T-helper 2 cell (primary cell): ENCODE measurements around the gene DUSP7.
A peak's percentile ranks its signal among the peaks of the same experiment; 100 is the strongest.
"Not testable (repeated sequence)": the region's sequence is repeated elsewhere in the genome, so short reads cannot be mapped to it uniquely, and the experiment has no call there.

Source experiments
- DNase-seq, 5 experiments: peaks; one replicate each; pipeline versions ENCODE4 v3.0.0 to v3.0.0-alpha.2; 2012 to 2022

Gene DUSP7

DNA sequence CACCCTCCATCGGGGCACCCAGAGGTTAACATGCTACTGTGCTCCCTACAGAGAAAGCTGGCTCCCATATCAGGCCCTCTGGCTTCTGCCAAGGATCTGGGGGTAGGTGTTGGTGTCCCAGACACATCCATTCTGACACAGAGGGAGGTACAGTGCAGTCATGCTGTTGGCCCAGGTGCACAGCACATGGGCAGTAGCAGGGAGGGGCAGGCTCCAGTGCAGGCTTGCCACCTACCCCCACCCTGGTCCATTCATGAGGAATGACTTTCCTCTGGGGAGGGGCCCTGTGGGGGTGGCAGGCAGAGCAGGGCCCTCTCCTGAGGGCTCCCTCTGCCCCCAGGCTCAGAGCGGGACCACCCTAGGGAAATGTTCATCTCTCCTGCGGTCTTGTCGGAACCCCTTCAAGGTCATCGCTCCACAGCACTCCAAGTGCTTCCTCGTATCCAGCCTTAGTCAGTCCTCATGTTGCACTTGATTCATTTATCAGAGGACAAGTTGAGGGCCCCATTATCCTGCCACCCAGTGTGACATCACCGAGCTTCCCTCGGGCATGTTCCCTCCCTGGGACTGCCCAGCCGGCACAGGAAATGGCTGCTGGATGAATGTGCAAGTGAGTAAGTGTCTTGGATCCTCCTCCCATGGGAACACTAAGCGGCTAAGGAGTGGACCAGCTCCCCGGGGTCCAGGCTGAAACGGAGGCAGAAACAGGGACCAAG lies 10.0 kb downstream of the DUSP7 start:
- no peak for DNase-seq

DNA sequence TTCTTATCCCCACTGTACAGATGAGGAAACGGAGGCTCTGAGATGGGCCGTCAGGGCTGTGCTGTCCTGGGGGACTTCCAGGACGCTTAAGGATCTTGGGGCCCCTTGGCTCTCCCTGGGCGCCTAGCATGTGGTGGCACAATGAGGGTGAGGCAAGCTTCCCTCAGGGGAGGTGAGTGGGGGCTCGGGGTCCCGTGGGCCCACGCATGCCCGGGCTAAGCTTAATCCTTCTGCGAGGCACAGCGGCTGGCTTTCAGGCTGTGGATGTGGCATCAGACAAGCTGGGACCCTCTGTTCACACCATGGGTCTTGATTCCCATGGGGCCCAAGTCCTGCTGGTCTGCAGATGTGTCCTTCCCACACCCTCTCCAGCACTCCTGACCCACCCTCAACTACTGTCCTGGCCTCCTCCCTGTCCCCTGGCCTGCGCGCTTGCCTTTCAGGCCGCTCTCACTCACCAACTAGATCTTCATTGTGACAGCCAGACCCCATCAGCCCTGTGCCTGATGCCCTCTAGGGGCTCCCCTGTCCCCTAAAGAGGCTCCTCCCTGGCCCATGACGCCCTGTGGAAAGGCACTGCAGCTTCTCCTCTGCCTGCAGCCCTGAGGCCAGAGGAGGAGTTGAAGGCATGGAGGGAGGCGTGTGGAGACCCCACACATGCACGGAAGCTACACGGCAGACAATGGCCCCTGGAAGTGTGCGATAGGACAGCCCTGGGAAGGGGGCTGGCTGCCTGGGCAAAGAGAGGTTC lies 11.3 kb downstream of the DUSP7 start:
- no peak for DNase-seq

DNA sequence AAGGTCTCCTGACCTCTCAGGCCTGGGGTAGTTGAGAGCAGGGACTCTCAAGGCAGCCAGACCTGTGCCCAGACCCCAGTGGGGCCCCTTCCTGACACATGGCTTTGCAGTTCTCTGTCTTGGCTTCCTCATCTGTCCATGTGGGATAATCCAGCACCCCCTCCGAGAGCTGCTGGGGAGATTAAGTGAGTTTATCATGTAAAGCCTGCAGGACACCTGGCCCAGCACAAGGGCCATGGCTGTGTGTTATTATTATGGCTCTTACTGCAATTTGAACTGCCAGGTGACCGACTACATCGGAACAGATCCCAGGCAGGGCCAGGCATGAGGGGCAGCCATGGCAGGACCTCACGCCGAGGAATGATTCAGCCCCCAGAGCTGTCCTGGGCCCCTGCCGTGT lies 12.6 kb downstream of the DUSP7 start:
- DNase-seq, result no peak

DNA sequence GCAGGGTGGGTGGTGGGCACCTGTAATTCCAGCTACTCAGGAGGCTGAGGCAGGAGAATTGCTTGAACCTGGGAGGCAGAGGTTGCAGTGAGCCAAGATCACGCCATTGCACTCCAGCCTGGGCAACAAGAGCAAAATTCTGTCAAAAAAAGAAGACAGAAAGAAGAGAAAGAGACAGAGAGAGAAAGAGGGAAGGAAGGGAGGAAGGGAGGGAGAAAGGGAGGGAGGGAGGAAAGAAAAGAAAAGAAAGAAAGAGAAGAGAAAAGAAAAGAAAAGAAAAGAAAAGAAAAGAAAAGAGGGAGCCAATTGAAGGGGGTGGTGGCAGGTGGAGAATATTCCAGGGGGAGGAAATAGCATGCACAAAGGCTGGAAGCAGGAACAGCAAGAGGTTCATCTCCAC lies 13.3 kb downstream of the DUSP7 start:
- DNase-seq, result not testable (repeated sequence)

DNA sequence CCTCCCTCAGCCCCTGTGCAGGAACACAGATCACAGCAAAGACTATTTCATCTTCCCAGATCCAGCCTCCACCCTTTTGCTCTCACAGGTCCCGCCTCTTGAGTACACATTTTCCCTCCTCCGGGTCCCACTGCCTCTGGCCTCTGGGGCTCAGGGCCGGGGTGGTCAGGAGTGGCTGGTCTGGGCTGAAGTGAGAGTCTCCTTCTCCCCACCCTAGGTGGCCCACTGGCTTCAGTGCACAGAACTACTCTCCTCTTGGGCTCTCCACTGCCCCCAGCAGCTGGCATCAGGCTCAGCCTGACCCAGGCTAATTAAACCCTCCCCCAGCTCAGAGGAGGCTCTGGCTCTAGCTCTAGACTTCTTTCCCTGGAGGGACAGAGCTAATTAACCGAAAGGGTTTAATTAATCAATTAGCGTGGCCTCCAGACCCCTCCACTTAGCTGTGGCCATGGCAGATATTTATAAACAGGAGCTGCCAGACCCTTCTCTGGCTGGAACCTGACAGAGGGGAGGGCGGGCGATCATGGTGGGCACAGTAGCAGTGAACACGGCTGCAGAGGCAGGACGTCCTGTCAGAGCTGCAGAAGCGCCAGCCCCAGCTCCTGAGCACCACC lies 15.1 kb downstream of the DUSP7 start:
- no peak for DNase-seq

- DNase-seq, result no peak
Measured at GRCh38 chr3:52040600-52040999, 15.8 kb downstream of the DUSP7 start.

DNA sequence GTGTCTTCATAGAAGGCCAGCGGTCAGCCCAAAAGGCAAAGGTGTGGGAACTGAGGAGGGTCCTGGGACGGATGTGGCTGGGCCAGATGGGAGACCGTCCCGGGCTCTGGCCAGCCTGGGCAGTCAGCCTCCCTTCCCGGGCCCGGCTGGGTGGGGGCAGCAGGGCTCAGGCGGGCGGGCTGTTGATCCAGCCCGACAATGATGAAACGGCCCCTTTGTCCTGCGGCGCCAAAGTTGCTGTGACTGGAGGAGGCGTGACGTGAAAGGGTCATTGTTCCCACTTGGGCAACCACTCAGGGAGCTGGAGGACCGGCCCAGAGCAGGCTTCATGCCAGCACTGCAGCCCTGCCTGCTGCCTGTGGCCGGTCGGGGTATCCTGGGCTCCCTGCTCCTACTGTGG lies 16.5 kb downstream of the DUSP7 start:
- DNase-seq, result no peak

- no peak for DNase-seq
Measured at GRCh38 chr3:52039426-52039825, 16.9 kb downstream of the DUSP7 start.

DNA sequence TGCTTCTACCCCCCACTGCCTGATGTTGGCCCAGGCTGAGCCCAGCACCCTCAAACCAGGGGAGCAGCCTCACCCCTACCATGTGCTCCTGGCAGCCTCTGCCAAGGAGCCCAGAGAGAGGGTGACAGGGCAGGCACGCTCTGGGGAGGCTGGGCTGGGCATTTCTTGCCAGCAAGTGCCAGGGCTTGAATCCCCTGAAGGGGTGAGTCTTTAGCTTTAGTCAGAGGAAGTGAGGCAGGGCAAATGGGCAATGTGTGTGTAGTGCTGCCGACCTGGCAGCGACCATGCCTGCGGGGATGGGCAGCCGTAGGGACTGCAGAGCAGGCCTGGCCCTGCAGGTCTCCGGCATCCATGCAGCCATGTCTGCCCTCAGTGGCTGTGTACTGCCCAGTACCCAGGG lies 18.1 kb downstream of the DUSP7 start:
- no peak for DNase-seq

DNA sequence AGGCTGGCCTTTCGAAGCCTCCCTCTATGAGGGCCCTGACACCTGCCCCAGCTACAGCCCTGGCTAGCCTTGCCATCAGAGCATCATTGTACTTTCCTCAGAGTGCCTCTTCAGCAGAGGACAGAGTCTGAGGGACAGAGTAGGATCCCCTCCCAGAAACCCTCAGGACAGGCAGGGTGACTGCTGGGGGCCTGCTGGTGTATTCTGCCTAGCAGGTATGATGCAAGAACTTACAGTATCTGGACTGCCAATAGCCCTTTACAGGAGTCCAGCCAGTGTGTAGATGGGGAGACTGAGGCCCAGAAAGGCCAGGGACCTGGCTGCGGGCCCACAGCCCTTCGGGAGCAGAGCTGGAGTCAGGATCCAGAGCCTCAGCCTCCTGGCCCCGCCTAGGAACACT lies 19.1 kb downstream of the DUSP7 start:
- DNase-seq, result no peak

DNA sequence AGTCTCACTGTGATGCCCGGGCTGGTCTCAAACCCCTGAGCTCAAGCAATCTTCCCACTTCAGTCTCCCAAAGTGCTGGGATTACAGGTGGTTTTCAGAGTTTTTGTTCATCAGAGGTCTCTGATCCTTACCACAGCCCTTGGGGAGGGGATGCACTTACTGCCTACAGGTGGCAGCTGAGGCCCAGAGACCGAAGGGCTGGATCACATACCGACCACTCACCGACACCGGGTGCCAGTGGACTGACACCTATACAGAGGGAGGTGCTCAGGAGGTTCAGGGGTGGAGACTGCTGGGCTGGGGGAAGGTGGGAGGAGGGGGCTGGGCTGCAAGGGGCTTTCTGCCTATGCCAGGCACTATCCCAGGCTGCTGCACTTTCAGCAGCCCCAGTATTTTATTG lies 19.5 kb downstream of the DUSP7 start:
- peak in 1 of 5 experiments; percentile 26 for DNase-seq

DNA sequence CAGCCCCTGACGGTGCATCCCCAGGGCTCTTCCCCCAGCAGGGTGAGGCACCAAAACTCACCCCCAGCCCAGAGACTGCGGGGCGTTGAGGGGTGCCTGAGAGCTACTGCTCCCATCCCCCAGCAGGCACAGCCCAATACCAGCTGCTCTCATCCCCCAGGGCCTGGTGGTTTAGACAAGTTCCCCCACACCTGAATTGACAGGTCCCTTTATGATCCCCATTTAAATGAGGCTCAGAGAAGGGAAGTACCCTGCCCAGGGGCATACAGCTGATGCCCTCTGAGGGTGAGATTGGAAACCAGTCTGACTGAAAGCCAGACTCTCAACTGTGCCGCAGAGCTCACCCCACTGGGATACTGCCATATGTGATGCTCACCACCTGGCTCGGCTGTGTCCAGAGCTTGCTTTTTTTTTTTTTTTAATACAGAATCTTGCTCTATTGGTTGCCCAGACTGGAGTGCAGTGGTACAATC lies 20.1 kb downstream of the DUSP7 start:
- DNase-seq, result no peak

DNA sequence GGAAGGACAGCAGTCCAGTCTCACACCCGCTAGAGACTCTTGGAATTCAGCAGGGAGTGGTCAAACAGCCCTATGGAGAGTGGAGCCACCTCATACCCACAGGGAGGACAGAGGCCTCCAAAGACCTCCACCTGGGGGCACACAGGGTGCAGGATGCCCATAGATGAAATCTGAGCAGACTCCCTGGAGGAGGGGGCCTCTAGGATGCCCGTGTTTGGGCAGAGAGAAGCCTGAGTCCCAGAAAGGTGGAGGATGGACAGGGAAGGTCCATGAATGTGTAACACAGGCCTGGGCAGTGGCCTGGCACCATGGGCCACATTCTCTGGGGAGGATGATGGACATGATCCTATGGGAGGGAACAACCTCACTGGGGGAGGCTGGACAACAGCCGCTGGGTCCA lies 21.7 kb downstream of the DUSP7 start:
- DNase-seq, result no peak

- DNase-seq, result no peak
Measured at GRCh38 chr3:52034212-52034611, 22.2 kb downstream of the DUSP7 start.

DNA sequence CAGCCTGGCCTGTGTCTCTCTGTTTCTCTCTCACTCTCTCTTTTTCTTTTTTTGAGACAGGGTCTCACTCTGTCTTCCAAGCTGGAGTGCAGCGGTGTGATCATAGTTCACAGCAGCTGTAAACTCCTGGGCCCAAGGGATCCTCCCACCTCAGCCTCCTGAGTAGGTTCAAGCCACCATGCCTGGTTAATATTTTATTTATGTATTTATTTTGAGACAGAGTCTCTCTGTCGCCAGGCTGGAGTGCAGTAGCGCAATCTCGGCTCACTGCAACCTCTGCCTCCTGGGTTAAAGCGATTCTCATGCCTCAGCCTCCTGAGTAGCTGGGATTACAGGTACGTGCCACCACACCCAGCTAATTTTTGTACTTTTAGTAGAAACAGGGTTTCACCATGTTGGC lies 22.6 kb downstream of the DUSP7 start:
- not testable (repeated sequence) for DNase-seq

DNA sequence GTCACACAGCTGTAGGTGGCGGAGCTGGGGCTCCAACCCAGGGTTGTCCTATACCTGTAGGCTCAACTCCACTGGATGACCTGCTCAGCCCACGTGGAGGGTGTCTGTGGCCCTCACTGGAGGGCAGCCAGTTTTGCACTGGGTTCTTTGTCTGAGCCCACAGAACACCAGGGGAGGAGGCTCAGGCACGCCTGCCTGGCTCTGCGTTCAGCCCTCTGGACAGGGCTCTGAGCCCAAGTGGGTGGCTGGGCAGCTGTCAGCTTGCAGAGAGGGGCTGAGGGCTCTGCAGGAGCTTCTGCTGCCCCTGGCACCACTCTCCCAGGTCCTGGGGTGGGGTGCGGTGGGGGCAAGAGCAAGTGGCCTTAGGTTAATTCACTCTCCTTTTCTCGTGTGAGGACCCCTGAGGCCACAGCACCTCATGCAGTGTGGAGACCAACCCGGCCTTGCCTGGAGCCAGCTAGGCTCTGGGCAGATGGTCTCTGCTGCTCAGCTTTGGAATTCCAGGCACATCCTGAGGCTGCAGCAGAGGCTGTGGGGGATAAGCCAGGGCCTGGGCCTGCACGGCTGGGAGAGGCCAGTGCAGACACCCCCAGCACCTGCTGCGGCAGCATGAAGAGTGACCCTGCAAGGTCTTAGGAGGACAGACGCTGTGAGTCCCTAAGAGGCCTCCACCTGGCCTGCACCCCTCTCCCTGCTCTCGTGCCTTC lies 23.5 kb downstream of the DUSP7 start:
- DNase-seq, result no peak

- DNase-seq, result no peak
Measured at GRCh38 chr3:52031896-52032295, 24.5 kb downstream of the DUSP7 start.

- no peak for DNase-seq
Measured at GRCh38 chr3:52030714-52031310, 25.6 kb downstream of the DUSP7 start.

GRCh38 chr3:52029535-52029934 lies 26.8 kb downstream of the DUSP7 start:
- no peak for DNase-seq

- DNase-seq, result no peak
Measured at GRCh38 chr3:52029053-52029452, 27.3 kb downstream of the DUSP7 start.

GRCh38 chr3:52028572-52028971 lies 27.8 kb downstream of the DUSP7 start:
- no peak for DNase-seq

DNA sequence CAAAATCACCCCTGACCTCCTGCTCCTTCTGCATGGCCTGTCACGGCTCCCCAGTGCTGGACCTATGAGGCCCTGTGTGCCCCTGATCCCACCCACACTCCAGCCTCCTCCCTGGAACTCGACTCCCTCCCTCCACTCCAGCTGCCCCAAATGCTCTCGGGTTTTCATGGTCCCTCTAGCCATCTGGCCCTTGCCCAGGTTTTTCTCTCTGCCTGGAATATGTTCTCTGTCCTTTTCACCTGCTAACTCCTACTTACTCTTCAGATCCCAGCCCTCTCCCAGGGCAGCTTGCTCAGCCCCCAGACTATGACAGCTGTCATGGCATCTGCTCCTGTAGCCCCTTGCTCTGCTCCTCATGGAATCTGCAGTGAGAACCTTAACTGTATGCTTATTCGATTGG lies 30.3 kb downstream of the DUSP7 start:
- no peak for DNase-seq

DNA sequence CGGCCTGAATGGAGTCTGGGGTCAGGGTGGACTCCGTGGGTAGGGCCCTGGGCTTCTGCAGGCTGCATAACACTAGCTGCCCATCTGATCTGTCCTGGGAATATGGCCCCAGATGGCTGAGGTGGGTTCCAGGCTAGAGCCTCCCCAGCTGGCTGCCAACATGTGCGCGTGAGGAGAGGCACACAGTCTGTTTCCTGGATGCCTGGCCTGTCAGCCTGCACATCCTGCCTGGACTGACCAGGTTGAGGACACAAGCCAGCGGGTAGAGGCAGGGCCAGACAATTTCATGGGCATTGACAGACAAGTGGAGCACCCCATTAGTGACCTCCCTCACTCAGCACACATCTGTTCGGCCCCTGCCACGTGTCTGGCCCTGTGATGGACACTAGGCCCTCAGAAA lies 30.9 kb downstream of the DUSP7 start:
- no peak for DNase-seq
